Thoracic aorta (tissue), 2 donors: ENCODE measurements around the gene ERCC5. TPM values are rescaled to one million over a fixed set of nuclear protein-coding genes. Genes with fewer than 3 reads are reported as not detected.

Experiments used
- ATAC-seq: fragments of 150-250 bp; one replicate; pipeline ENCODE4 v1.8.0; 2017; ENCODE audit warnings: low read depth; ENCODE audit not compliant: insufficient number of reproducible peaks, low FRiP score
- DNase-seq: peaks from one replicate; pipeline ENCODE4 v3.0.0-alpha.2; 2020; ENCODE audit warnings: low spot score
- H3K27ac ChIP-seq, 2 donors: fragments of 200-600 bp; sonication (generic); 1 replicate in 1 of 2; 2 replicates in 1 of 2; pipeline ENCODE4 v1.5.1; 2016; ENCODE audit warnings: mild to moderate bottlenecking in 2 of 2, moderate library complexity in 2 of 2
- H3K27me3 ChIP-seq: fragments of 200-600 bp; sonication (generic); replicated peaks from 2 replicates; pipeline ENCODE4 v1.6.0; 2016; ENCODE audit warnings: mild to moderate bottlenecking; ENCODE audit not compliant: insufficient read depth
- H3K36me3 ChIP-seq: fragments of 200-600 bp; sonication (generic); one replicate; pipeline ENCODE4 v1.5.1; 2016
- H3K4me1 ChIP-seq, 2 donors: fragments of 200-600 bp; sonication (generic); 1 replicate in 1 of 2; 2 replicates in 1 of 2; pipeline versions ENCODE4 v1.5.1 to v1.6.0; 2016; ENCODE audit warnings: low read depth in 2 of 2, mild to moderate bottlenecking in 1 of 2; ENCODE audit not compliant: control insufficient read depth in 1 of 2
- H3K4me3 ChIP-seq: fragments of 200-600 bp; sonication (generic); 2 replicates; pipeline ENCODE4 v1.5.1; 2016; ENCODE audit warnings: mild to moderate bottlenecking
- H3K9me3 ChIP-seq: fragments of 200-600 bp; sonication (generic); 2 replicates; pipeline ENCODE4 v1.5.1; 2016
- CTCF ChIP-seq: fragments of 200-600 bp; sonication (generic); IDR thresholded peaks from one replicate; pipeline ENCODE4 v1.5.1; 2019; ENCODE audit warnings: antibody characterized with exemption
- total RNA-seq, 2 donors: library from RNA; depleted of rRNA; stranded (reverse); fragments of >200 nt; gene quantifications; one replicate each; pipeline versions ENCODE4 v1.1.0 to v1.2.3, GENCODE V29; 2016

The ERCC5 gene
- total RNA-seq, 2 donors from 2014 or later = 59.4 to 80.8 TPM

GRCh38 chr13:102873653-102874052 lies 27.8 kb downstream of the ERCC5 start:
- Histone ChIP-seq H3K4me1 (no peaks in the 10 kb centered on the region), H3K27ac (no peak overlapping the region), H3K36me3 (peaks cover 33% of the 10 kb centered on the region), H3K9me3 (no peaks in the 10 kb centered on the region), H3K27me3 (no peaks in the 10 kb centered on the region), H3K4me3 (no peak overlapping the region)
- DNase-seq = no peak
- TF ChIP-seq CTCF = no peak
- no peak for ATAC-seq

- Histone ChIP-seq H3K27me3 (no peaks in the 10 kb centered on the region), H3K4me3 (no peak overlapping the region), H3K36me3 (peaks cover 32% of the 10 kb centered on the region), H3K27ac (no peak overlapping the region), H3K9me3 (no peaks in the 10 kb centered on the region), H3K4me1 (no peaks in the 10 kb centered on the region)
- DNase-seq = no peak
- no peak for ATAC-seq
- TF ChIP-seq CTCF = no peak
Measured at GRCh38 chr13:102875256-102875655, 29.4 kb downstream of the ERCC5 start.

GRCh38 chr13:102877303-102877702 lies 31.5 kb downstream of the ERCC5 start:
- H3K4me1 ChIP-seq = no peaks in the 10 kb centered on the region
- DNase-seq (no peak), ATAC-seq (no peak)
- H3K9me3 ChIP-seq = no peaks in the 10 kb centered on the region
- H3K36me3 ChIP-seq = peaks cover 30% of the 10 kb centered on the region
- TF ChIP-seq CTCF = no peak
- H3K27me3 ChIP-seq = no peaks in the 10 kb centered on the region
- H3K4me3 ChIP-seq = no peak overlapping the region
- no peak overlapping the region for H3K27ac ChIP-seq

- H3K36me3 ChIP-seq = peaks cover 20% of the 10 kb centered on the region
- no peaks in the 10 kb centered on the region for H3K4me1 ChIP-seq
- no peak overlapping the region for H3K4me3 ChIP-seq
- no peak for DNase-seq
- no peaks in the 10 kb centered on the region for H3K9me3 ChIP-seq
- no peaks in the 10 kb centered on the region for H3K27me3 ChIP-seq
- TF ChIP-seq CTCF = no peak
- ATAC-seq = no peak
- no peak overlapping the region for H3K27ac ChIP-seq
Measured at GRCh38 chr13:102878481-102878880, 32.6 kb downstream of the ERCC5 start.

GRCh38 chr13:102879793-102880499 lies 34.1 kb downstream of the ERCC5 start:
- peaks cover 11% of the 10 kb centered on the region for H3K36me3 ChIP-seq
- no peak overlapping the region for H3K27ac ChIP-seq
- ATAC-seq (no peak), DNase-seq (no peak)
- H3K27me3 ChIP-seq = no peaks in the 10 kb centered on the region
- no peaks in the 10 kb centered on the region for H3K9me3 ChIP-seq
- no peak for TF ChIP-seq CTCF
- no peaks in the 10 kb centered on the region for H3K4me1 ChIP-seq
- no peak overlapping the region for H3K4me3 ChIP-seq
